ENCODE results near the gene EGLN1. TPM values are rescaled to one million over a fixed set of nuclear protein-coding genes. Genes with fewer than 3 reads are reported as not detected.

The EGLN1 gene
- polyA plus RNA-seq, 1 of the 3 experiments (the other 2 are of a cell fraction) = 10.7 TPM

GRCh38 chr1:231326248-231326647, 95.8 kb downstream of the EGLN1 start:
- WGBS (ENCODE audit: low lambda C conversion rate) = 63% methylated on average over 1 of the region's 1 CpG
- H4K20me1 ChIP-seq (ENCODE audit: insufficient read depth) = no peaks in the 10 kb centered on the region
- ChIA-PET POLR2A (no interaction called here), CTCF (no interaction called here)
- H3K9ac ChIP-seq = no peak overlapping the region
- no peaks in the 10 kb centered on the region for H3K4me1 ChIP-seq (ENCODE audit: control insufficient read depth in 1 of 2, insufficient read depth in 2 of 2, low read depth in 1 of 2, low read length in 1 of 2)
- DNase-seq = no peak
- H3K36me3 ChIP-seq (replicated peaks in 1 of 2; ENCODE audit: control insufficient read depth in 1 of 2, insufficient read depth in 2 of 2, low read length in 1 of 2) = peaks cover 0 to 3% of the 10 kb centered on the region in 2 experiments
- H3K9me2 ChIP-seq = no peaks in the 10 kb centered on the region
- no peak overlapping the region for H2AFZ ChIP-seq (ENCODE audit: low read depth)
- H3F3A ChIP-seq (replicated peaks; ENCODE audit: insufficient read depth) = no peaks in the 10 kb centered on the region
- H3K27ac ChIP-seq (ENCODE audit: low read depth in 2 of 2, low read length in 1 of 2) = no peak overlapping the region
- H3K79me2 ChIP-seq (ENCODE audit: insufficient read depth) = no peaks in the 10 kb centered on the region; the same call in 1 of the 2 replicates
- H3K9me3 ChIP-seq = no peaks in the 10 kb centered on the region
- no peak for TF ChIP-seq MEF2A (IDR thresholded peaks at IDR 0.05; ENCODE audit: borderline replicate concordance, low read depth)
- TF ChIP-seq RFX5 (IDR thresholded peaks at IDR 0.05; ENCODE audit: low read length) = no peak
- no peak for TF ChIP-seq RXRA (IDR thresholded peaks at IDR 0.05; ENCODE audit: borderline replicate concordance, low read depth)
- TF ChIP-seq SMC3 (IDR thresholded peaks at IDR 0.05; ENCODE audit: low read depth, low read length) = no peak
- TF ChIP-seq FOXJ3 (CRISPR knock-in tag; IDR thresholded peaks at IDR 0.05) = no peak
- TF ChIP-seq EZH2phosphoT487 (IDR thresholded peaks at IDR 0.05; ENCODE audit: borderline replicate concordance, low read depth) = no peak
- TF ChIP-seq RAD21 (IDR thresholded peaks at IDR 0.05; ENCODE audit: low read length) = no peak
- no peak for TF ChIP-seq USF1 (IDR thresholded peaks at IDR 0.05; ENCODE audit: borderline replicate concordance, low read depth)
- no peak for TF ChIP-seq USF2 (IDR thresholded peaks at IDR 0.05; ENCODE audit: borderline replicate concordance, low read depth, low read length)
- TF ChIP-seq IRF3 (IDR thresholded peaks at IDR 0.05; ENCODE audit: low read depth, low read length) = no peak
- no peak for TF ChIP-seq TEAD4 (IDR thresholded peaks at IDR 0.05; ENCODE audit: borderline replicate concordance, insufficient read depth)
- no peak for TF ChIP-seq GABPA (IDR thresholded peaks at IDR 0.05; ENCODE audit: low read depth)
- TF ChIP-seq MAX (IDR thresholded peaks at IDR 0.05; ENCODE audit: low read depth) = no peak
- no peak for TF ChIP-seq POLR2AphosphoS5 (IDR thresholded peaks at IDR 0.05; ENCODE audit: low read depth, low read length)
- TF ChIP-seq NRF1 (IDR thresholded peaks at IDR 0.05; ENCODE audit: low read depth, low read length) = no peak
- no peaks in the 10 kb centered on the region for H3K27me3 ChIP-seq (ENCODE audit: insufficient read depth)
- H3K4me3 ChIP-seq (ENCODE audit: low read depth in 2 of 2, low read length in 1 of 2) = no peak overlapping the region
- H3K4me2 ChIP-seq = no peak overlapping the region

- no peaks in the 10 kb centered on the region for H3K79me2 ChIP-seq (ENCODE audit: insufficient read depth)
- H3K27me3 ChIP-seq (ENCODE audit: insufficient read depth) = no peaks in the 10 kb centered on the region
- H3K9me2 ChIP-seq = no peaks in the 10 kb centered on the region
- WGBS (ENCODE audit: low lambda C conversion rate) = 63% methylated on average over 5 of the region's 5 CpGs
- no peaks in the 10 kb centered on the region for H3K4me1 ChIP-seq (ENCODE audit: control insufficient read depth in 1 of 2, insufficient read depth in 2 of 2, low read depth in 1 of 2, low read length in 1 of 2)
- H3K9me3 ChIP-seq = no peaks in the 10 kb centered on the region
- DNase-seq = no peak
- ChIA-PET CTCF (no interaction called here), POLR2A (no interaction called here)
- no peak overlapping the region for H3K9ac ChIP-seq
- no peaks in the 10 kb centered on the region for H3K36me3 ChIP-seq (replicated peaks in 1 of 2; ENCODE audit: control insufficient read depth in 1 of 2, insufficient read depth in 2 of 2, low read length in 1 of 2)
- H2AFZ ChIP-seq (ENCODE audit: low read depth) = no peak overlapping the region
- no peak overlapping the region for H3K4me2 ChIP-seq
- no peaks in the 10 kb centered on the region for H3F3A ChIP-seq (replicated peaks; ENCODE audit: insufficient read depth)
- no peak overlapping the region for H3K27ac ChIP-seq (ENCODE audit: low read depth in 2 of 2, low read length in 1 of 2)
- H4K20me1 ChIP-seq (ENCODE audit: insufficient read depth) = no peaks in the 10 kb centered on the region
- no peak overlapping the region for H3K4me3 ChIP-seq (ENCODE audit: low read depth in 2 of 2, low read length in 1 of 2)
- TF ChIP-seq TEAD4 (IDR thresholded peaks at IDR 0.05; ENCODE audit: borderline replicate concordance, insufficient read depth) (no peak), MXI1 (IDR thresholded peaks at IDR 0.05; ENCODE audit: low read depth, low read length) (no peak), GABPA (IDR thresholded peaks at IDR 0.05; ENCODE audit: low read depth) (no peak), EP300 (IDR thresholded peaks at IDR 0.05; ENCODE audit: borderline replicate concordance in 1 of 2, low read depth in 1 of 2, low read length in 1 of 2) (no peak), CTCF (IDR thresholded peaks at IDR 0.05) (no peak), YY1 (IDR thresholded peaks at IDR 0.05; ENCODE audit: low read depth) (no peak), NRF1 (IDR thresholded peaks at IDR 0.05; ENCODE audit: low read depth, low read length) (no peak), SMC3 (IDR thresholded peaks at IDR 0.05; ENCODE audit: low read depth, low read length) (no peak), REST (IDR thresholded peaks at IDR 0.05; ENCODE audit: low read depth, low read length) (no peak)
Observed at GRCh38 chr1:231324660-231325059, 97.4 kb downstream of the EGLN1 start.

Data from SK-N-SH (cell line).